ENCODE results near the gene ARHGAP40.

DNA sequence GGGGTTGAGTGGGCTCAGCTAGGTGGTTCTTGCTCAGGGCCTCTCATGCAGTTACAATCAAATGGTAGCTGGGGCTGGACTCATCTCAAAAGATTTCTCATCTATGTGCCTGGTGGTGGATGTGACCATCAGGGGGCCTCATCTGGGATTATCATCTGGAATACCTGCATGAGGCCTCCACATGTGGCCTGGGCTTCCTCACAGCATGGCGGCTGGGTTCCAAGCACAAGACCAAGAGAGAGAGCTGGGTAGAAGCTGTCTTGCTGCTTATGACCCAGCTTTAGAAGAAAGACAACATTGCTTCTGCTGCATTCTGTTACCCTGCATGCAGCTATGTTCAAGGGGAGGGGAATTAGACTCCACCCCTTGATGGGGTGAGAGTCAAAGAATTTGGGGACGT lies 22.5 kb downstream of the ARHGAP40 start:
- TF ChIP-seq KLF10 (tag by site-specific recombination; IDR thresholded peaks at IDR 0.05) (no peak), ZNF175 (tag by site-specific recombination; IDR thresholded peaks at IDR 0.05) (no peak)
